ENCODE results near the gene CCL22.
"Not testable (repeated sequence)": the region's sequence is repeated elsewhere in the genome, so short reads cannot be mapped to it uniquely, and the experiment has no call there.

CCL22 gene

GRCh38 chr16:57348327-57348726, 10.3 kb upstream of the CCL22 start:
- DNase-seq: no peak

DNA sequence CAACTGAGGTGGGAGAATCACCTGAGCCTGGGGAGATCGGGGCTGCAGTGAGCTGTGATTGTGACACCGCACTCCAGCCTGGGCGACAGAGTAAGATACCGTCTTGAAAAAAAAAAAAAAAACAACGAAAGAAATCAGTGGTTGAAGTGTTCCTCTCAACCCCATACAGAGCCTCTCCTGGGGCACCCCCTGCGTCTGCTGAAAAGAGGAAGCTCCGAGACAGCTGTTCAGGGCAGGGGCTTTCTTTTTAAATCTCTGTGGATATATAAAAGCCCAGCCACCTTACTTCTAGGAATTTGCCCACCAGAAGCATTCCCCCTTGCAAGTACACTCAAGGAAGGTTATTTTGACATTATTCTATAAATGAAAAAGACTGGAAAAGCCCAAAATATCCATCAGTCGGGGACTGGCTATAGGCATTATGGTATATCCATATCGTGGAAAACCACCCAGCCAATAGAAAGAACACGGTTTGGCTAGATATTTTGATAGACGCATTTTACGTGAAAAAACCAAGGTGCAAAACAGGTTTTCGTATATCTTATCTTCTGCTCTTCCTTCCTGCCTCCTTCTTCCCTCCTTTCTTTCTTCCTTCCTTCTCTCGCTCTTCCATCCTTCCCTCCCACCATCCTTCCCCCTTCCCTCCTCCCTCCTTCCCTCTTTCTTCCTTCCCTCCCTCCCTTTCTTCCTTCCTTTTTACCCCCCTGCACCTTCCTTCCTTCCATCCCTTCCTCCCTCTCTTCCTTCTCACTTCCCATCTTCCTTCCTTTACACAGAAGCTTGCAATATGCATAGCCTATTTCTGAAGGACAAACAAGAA, 9.2 kb upstream of the CCL22 start:
- no peak for DNase-seq

GRCh38 chr16:57352636-57353047, 5.9 kb upstream of the CCL22 start:
- no peak for DNase-seq

GRCh38 chr16:57354311-57354710, 4.3 kb upstream of the CCL22 start:
- DNase-seq: no peak

GRCh38 chr16:57355898-57356414, 2.6 kb upstream of the CCL22 start:
- DNase-seq: no peak

GRCh38 chr16:57356547-57356946, 2.0 kb upstream of the CCL22 start:
- no peak for DNase-seq

DNA sequence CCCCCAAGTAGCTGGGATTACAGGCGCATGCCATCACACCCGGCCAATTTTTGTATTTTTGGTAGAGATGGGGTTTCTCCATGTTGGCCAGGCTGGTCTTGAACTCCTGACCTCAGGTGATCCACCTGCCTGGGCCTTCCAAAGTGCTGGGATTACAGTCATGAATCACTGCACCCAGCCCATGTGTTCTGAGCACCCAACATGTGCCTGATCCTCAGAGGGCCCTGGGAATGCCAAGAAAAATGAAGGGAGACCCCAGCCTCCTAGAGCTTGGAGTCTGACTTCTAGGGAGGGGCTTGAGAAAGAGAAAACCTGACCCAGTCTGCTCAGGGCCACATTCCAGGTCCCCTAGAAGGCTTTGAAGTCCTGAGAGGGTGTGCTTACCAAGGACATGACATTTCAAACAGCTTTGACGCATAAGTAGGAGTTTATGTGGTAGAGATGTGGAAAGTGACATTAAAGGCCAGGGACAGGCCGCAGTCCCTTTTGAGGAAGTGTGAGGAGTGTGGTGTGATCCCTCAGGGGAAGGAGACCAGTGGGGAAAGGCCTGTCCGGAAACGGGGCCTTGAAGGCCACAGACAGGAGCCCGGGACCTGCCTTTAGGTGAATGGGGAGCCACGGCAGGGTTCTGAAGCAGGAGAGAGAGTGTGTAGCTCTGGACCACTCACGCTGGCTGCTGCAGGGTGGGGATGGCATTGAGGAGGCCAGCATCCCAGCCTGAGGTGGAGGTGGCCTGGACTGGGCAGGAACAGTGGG, 1.1 kb upstream of the CCL22 start:
- no peak for DNase-seq

DNA sequence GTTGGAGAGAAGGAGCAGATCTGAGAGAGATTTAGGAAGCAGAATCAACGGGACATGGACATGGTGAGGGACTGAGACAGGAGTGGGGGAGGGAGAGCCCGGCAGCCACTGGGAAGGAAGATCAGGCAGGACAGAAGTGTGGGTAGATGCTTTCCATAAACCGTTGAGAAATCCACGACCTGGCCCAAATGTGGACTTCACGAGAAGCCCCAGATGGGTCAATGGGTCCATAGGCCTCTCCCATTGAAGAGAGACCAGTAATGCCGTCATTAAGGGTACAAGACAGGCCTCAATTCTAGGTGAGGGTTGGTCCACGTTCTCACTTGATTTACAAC, 530 bp upstream of the CCL22 start:
- DNase-seq: no peak

DNA sequence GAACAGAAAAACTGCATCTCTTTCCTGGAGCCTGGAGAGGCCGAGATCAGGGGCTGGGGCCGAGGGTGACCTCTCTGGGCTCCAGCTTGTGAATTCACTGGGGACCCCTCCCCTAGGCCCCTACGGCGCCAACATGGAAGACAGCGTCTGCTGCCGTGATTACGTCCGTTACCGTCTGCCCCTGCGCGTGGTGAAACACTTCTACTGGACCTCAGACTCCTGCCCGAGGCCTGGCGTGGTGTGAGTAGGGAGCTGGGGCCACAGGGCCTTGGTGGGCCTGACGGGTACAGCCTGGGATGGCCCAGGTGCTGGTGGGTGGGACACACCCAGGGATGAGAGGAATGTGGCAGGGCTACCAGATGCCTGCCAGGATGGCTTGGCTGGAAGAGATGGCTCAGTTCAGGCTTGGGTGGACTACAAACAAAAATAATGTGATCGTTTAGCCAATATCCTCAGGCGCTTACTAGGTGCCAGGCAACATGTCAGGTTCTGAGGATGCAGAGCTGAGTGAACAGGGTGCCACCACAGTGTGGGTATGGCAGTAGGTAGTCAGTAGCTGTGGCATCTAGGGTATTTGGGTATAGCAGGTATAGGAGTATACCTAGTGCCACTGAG, 1.8 kb downstream of the CCL22 start:
- no peak for DNase-seq

- no peak for DNase-seq
Observed at GRCh38 chr16:57361404-57361803, 2.8 kb downstream of the CCL22 start.

DNA sequence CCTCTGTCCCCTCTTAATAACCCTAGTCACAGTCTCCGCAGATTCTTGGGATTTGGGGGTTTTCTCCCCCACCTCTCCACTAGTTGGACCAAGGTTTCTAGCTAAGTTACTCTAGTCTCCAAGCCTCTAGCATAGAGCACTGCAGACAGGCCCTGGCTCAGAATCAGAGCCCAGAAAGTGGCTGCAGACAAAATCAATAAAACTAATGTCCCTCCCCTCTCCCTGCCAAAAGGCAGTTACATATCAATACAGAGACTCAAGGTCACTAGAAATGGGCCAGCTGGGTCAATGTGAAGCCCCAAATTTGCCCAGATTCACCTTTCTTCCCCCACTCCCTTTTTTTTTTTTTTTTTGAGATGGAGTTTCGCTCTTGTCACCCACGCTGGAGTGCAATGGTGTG, 5.6 kb downstream of the CCL22 start:
- no peak for DNase-seq

- no peak for DNase-seq
Observed at GRCh38 chr16:57366544-57367040, 8.0 kb downstream of the CCL22 start.

- no peak for DNase-seq
Observed at GRCh38 chr16:57367116-57367752, 8.7 kb downstream of the CCL22 start.

DNA sequence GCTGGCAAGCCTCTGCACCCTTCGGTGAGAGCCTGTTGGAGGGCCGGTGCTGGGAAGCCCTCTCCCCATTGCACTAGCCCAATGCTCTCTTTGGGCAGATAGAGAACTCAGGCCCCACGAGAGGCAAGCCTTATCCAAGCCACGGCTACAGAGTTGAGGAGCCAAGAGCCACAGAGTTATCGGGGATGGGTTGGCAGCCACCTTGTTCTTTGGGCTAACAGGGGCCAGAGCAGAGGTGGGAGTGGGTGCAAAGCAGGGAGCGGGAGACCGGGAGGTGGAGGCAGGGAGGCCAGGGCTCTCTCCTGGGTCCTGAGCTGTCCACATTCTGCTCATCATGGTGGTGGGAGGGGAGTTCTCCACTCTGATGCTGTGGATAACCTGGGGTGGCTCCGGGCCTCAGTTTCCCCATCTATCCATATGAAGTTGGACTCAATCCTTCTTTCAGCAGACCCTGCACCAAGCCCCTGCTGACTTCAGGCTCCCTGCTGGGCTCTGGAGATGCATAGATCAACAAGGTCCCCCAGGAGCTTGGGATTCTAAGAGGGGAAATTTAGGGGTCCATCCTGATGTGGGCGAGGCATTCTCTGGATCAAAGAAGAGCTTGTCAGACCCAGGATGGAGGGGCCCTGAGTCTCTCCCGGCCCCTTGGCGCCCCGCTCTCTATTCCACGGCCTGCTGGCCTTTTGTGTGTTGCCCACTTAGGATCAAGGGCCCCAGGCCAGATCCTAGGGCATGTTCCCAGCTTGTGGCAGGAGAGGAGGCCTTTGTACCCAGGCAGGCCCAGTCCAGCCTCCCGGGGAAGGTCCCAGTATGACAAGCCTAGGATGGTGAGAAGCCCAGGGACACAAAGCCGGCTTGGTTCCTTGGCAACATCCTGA, 13.2 kb downstream of the CCL22 start:
- no peak for DNase-seq

GRCh38 chr16:57372372-57373116, 14.0 kb downstream of the CCL22 start, which contains the start of gene CX3CL1:
CX3CL1 (plus strand) TSS chr16:57372490; CDS start chr16:57372569, 79 bp downstream.
- DNase-seq: no peak

DNA sequence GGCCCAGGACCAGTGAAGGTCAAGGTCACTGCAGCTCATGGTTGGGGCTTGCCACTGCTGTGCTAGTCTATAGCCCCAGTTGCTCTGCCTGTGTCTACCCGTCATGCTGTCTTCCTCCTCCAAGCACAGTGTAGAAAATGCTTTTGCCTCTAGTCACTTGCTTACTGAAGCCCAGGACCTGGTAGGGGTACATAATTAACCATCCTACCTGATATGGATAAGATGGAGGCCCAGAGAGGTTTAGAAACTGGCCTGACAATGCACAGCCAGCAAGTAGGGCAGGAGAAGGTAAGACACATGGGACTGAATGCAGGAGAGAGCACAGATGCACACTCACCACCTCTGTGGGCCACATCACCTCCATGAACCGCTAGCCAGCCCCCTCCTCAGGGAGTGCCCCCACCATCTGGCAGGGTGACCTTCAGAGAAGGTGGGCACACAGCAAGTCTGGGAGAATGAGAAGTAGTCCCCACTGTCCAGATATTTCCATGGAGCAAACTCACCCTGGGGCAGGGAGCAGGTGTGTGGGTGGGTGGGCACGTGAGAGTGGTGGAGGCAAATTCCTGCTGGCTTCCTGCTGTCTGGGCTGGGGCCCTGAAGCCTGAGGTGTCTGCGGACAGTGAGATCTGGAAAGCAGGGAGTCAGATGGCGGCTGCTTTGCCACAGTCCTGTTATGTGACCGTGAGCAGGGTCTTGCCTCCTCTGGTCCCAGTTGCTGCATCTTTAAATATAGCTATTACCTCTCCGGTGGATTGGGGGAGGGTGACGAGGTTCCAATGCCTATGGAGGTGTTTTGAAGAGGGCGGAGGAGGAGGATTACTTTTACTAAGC, 14.7 kb downstream of the CCL22 start:
- no peak for DNase-seq

GRCh38 chr16:57374067-57374534, 15.5 kb downstream of the CCL22 start:
- no peak for DNase-seq

GRCh38 chr16:57374925-57375465, 16.4 kb downstream of the CCL22 start:
- not testable (repeated sequence) for DNase-seq

GRCh38 chr16:57376313-57376818, 17.8 kb downstream of the CCL22 start:
- DNase-seq: no peak

Measured in NCI-H2081 (cell line).